ENCODE data around the gene SLC7A5.
"Not testable (repeated sequence)": the region's sequence is repeated elsewhere in the genome, so short reads cannot be mapped to it uniquely, and the experiment has no call there.

SLC7A5 gene

GRCh38 chr16:87860553-87861299, 8.6 kb downstream of the SLC7A5 start:
- Histone ChIP-seq H3K27ac (no peak overlapping the region), H3K36me3 (no peaks in the 10 kb centered on the region), H3K27me3 (no peaks in the 10 kb centered on the region), H3K9me3 (no peaks in the 10 kb centered on the region), H3K4me3 (ENCODE audit: low read depth in 1 of 2, low read length in 1 of 2) (no peak overlapping the region), H3K4me1 (ENCODE audit: control insufficient read depth in 1 of 2, insufficient read depth in 1 of 2, low read depth in 1 of 2, low read length in 1 of 2) (peaks cover 13% of the 10 kb centered on the region in 2 experiments)
- no peak for TF ChIP-seq CTCF (IDR thresholded peaks at IDR 0.05)

DNA sequence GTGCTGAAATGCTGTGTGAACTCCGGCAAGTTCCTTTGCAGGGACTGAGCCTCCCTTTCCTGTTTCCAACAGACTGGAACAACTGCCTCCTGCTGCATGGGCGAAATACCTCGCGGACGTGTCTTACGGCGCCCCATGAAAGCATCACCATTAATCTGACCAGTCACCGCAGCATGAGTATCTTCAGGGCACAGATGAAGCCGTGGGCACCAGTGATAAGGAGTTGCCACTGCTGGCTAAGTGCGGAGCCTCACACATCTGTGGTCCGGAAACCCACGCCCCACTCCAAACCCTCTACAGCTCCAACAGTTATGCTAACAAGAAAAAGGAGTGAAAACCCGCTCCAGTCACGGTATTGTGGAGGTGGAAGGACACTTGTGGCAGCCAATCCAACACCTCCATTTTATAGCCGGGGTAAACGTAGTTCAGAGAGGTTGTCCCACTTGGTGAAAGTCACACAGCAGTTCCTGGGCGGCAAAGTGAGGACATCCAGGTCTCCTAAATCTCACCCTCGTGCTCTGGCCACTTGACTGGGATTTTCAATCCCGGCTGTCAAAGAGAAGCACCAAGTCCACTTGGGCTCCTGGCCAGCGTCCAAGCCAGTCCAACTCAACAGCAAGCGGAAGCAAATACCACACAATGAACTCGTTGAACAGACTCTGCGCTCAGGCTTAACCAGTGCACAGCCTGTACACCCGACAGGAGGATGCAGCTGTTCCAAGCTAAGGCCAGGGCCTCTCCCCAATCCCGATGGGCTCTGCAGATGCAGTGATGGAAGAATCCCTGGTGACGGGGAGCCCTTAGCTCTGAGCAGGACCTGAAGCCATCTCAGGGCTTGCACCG, 10.9 kb downstream of the SLC7A5 start:
- H3K27me3 ChIP-seq; H3K9me3 ChIP-seq; H3K4me3 ChIP-seq (ENCODE audit: low read depth in 1 of 2, low read length in 1 of 2); H3K36me3 ChIP-seq; H3K27ac ChIP-seq: not testable (repeated sequence)
- peaks cover 34 to 35% of the 10 kb centered on the region in 2 experiments for H3K4me1 ChIP-seq (ENCODE audit: control insufficient read depth in 1 of 2, insufficient read depth in 1 of 2, low read depth in 1 of 2, low read length in 1 of 2)

DNA sequence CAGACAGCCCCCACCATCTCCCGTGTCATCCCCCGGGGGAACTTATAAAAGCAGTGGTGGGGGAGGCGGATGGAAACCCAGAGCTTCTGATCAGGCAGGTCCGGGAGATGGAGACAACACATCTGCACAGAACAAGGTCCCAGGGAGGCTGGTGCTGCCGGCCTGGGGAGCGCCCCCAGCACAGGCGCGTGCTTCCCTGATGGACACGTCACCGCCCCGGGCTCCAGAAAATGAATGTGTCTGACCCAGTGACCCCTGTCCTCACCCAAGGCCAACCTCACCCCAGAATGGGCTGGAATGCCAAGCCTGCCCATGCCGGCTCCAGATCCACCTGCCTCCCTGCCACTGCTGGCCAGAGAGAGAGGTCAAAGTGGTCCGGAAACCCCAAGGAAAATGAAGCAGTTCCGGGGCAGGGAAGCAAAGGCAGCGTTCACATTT, 12.5 kb downstream of the SLC7A5 start:
- peak overlapping the region; percentile 90 for H3K27ac ChIP-seq
- H3K27me3 ChIP-seq: no peaks in the 10 kb centered on the region
- no peaks in the 10 kb centered on the region for H3K36me3 ChIP-seq
- H3K4me3 ChIP-seq (ENCODE audit: low read depth in 1 of 2, low read length in 1 of 2): peak overlapping the region; percentile 39 to 48
- TF ChIP-seq CTCF (IDR thresholded peaks at IDR 0.05): no peak
- H3K4me1 ChIP-seq (ENCODE audit: control insufficient read depth in 1 of 2, insufficient read depth in 1 of 2, low read depth in 1 of 2, low read length in 1 of 2): peaks cover 46 to 49% of the 10 kb centered on the region in 2 experiments
- H3K9me3 ChIP-seq: no peaks in the 10 kb centered on the region

DNA sequence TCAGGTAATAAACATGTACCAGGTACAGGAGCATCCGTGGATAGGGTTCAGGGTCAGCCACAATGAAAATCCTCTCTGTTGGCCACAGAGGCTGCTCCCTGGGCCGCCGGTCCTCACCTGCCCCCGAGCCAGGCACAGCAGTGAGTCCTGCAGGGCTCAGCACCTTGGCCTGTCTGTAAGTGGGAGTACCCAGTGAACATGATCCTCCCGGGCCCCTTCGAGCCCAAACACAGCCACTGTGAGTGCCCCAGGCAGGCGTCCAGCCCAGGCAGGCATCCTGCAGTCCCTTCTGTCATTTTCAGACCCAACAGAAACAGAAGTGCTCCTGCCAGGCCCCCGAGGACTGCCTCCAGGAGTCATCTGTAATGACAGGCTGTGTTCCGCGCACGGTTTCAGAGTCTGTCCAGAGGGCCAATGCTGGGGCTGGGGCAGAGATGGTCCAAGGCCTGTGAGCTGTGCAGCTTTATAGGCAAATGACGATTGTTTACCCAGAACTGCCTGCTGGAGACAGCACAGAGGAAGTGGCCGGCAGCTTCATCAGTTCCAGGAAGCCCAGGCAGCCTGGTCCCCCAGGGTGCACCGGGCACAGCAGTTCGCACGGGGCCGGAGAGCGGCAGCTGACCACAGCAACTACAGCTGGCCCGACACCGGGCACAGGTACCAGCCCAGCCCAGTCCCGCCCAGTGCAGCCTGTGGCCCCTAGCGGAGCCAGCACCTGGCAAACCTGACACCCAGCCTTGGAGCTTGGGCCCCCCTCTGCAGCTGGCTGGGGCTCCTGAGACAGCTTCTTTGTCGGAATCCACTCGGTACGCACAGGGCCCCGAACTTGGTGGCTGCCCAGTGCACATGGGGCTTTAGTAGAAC, 13.2 kb downstream of the SLC7A5 start:
- Histone ChIP-seq H3K27me3 (no peaks in the 10 kb centered on the region), H3K9me3 (no peaks in the 10 kb centered on the region), H3K27ac (peak overlapping the region; percentile 90), H3K36me3 (no peaks in the 10 kb centered on the region), H3K4me1 (ENCODE audit: control insufficient read depth in 1 of 2, insufficient read depth in 1 of 2, low read depth in 1 of 2, low read length in 1 of 2) (peaks cover 46 to 49% of the 10 kb centered on the region in 2 experiments), H3K4me3 (ENCODE audit: low read depth in 1 of 2, low read length in 1 of 2) (peak overlapping the region; percentile 39 to 48)
- peak; percentile 12 for TF ChIP-seq CTCF (IDR thresholded peaks at IDR 0.05)

DNA sequence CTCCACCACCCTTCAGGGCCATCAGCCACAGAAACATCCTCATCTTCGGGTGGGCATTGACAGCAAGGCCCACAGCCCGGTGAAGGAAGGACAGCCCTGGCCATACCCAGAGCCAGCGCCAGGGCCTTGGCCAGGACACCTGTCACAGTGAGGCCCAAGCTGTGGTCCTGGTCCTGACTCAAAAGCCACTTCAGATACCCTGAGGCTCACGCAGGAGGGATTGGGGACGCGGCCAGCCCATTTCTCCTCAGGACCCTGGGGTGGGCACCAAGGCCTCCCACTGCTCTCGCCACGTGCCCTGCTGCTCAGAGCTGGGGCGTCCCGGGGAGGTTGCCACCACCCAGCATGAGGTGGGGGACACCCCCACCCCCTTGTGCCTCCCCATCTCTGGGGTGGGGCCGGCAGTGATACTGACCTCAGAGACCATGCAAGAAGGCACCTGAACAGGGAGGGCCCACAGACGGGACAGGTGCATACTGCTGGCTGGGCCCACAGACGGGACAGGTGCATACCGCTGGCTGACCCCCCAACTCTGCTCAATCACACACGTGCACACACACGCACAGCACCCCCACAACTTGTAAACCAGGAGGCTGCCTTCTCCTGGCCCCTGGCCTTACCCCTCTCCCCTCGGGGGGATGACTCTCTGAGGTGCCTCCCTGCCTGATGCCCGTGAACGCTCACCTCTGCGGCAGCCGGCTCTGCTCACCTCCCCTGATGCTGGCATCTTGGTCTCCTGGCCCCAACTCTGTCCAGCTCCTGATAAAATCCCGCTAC, 14.2 kb downstream of the SLC7A5 start:
- H3K9me3 ChIP-seq: no peaks in the 10 kb centered on the region
- H3K27me3 ChIP-seq: no peaks in the 10 kb centered on the region
- no peak for TF ChIP-seq CTCF (IDR thresholded peaks at IDR 0.05)
- H3K4me3 ChIP-seq (ENCODE audit: low read depth in 1 of 2, low read length in 1 of 2): peak overlapping the region; percentile 39 to 48
- H3K27ac ChIP-seq: peak overlapping the region; percentile 90
- H3K36me3 ChIP-seq: no peaks in the 10 kb centered on the region
- H3K4me1 ChIP-seq (ENCODE audit: control insufficient read depth in 1 of 2, insufficient read depth in 1 of 2, low read depth in 1 of 2, low read length in 1 of 2): peaks cover 51 to 53% of the 10 kb centered on the region in 2 experiments
